ENCODE measurements around the gene TNFAIP8L2.
"Not testable (repeated sequence)": the region's sequence is repeated elsewhere in the genome, so short reads cannot be mapped to it uniquely, and the experiment has no call there.

Gene TNFAIP8L2

GRCh38 chr1:151146412-151147131, 9.9 kb upstream of the TNFAIP8L2 start, which contains the start of gene SEMA6C:
Gene SEMA6C (minus strand): TSS chr1:151146631. CDS start chr1:151142621, 4,010 bp downstream.
- DNase-seq = peak; percentile 93

GRCh38 chr1:151147132-151147503, 9.3 kb upstream of the TNFAIP8L2 start:
- DNase-seq = no peak

GRCh38 chr1:151147665-151148064, 8.8 kb upstream of the TNFAIP8L2 start:
- DNase-seq = no peak

- no peak for DNase-seq
Measured at GRCh38 chr1:151157067-151157531, 650 bp downstream of the TNFAIP8L2 start.

GRCh38 chr1:151158326-151158725, 1.9 kb downstream of the TNFAIP8L2 start:
- no peak for DNase-seq

GRCh38 chr1:151158751-151159251, 2.4 kb downstream of the TNFAIP8L2 start:
- no peak for DNase-seq

GRCh38 chr1:151159373-151159772, 2.9 kb downstream of the TNFAIP8L2 start:
- no peak for DNase-seq

- no peak for DNase-seq
Measured at GRCh38 chr1:151164732-151165280, 8.4 kb downstream of the TNFAIP8L2 start.

- peak; percentile 54 for DNase-seq
Measured at GRCh38 chr1:151165281-151165737, 8.9 kb downstream of the TNFAIP8L2 start.

GRCh38 chr1:151165738-151166504, 9.5 kb downstream of the TNFAIP8L2 start, which contains the start of the genes LYSMD1 and SCNM1:
Gene LYSMD1 (minus strand): TSS chr1:151165902. CDS start chr1:151165258, 644 bp downstream.
Gene SCNM1 (plus strand): TSS chr1:151166144. CDS start chr1:151166153, 9 bp downstream.
- DNase-seq = peak; percentile 100

GRCh38 chr1:151166505-151166956, 10.1 kb downstream of the TNFAIP8L2 start:
- DNase-seq = peak; percentile 70

- no peak for DNase-seq
Measured at GRCh38 chr1:151167116-151167515, 10.7 kb downstream of the TNFAIP8L2 start.

GRCh38 chr1:151171190-151171589, 14.7 kb downstream of the TNFAIP8L2 start:
- no peak for DNase-seq

- no peak for DNase-seq
Measured at GRCh38 chr1:151175041-151175741, 18.7 kb downstream of the TNFAIP8L2 start.

- peak; percentile 24 for DNase-seq
Measured at GRCh38 chr1:151175863-151176262, 19.4 kb downstream of the TNFAIP8L2 start, which contains the start of gene TMOD4. Gene TMOD4 (minus strand): TSS chr1:151175981. CDS start chr1:151174875, 1,106 bp downstream.

GRCh38 chr1:151176514-151177045, 20.1 kb downstream of the TNFAIP8L2 start:
- no peak for DNase-seq

- no peak for DNase-seq
Measured at GRCh38 chr1:151184211-151184610, 27.8 kb downstream of the TNFAIP8L2 start.

- DNase-seq = no peak
Measured at GRCh38 chr1:151187205-151187604, 30.8 kb downstream of the TNFAIP8L2 start.

GRCh38 chr1:151188667-151189066, 32.2 kb downstream of the TNFAIP8L2 start:
- DNase-seq = not testable (repeated sequence)

- peak; percentile 93 for DNase-seq
Measured at GRCh38 chr1:151189637-151190445, 33.4 kb downstream of the TNFAIP8L2 start, which contains the start of gene VPS72. Gene VPS72 (minus strand): TSS chr1:151190197. CDS start chr1:151190121, 76 bp downstream.

- DNase-seq = no peak
Measured at GRCh38 chr1:151192047-151192446, 35.6 kb downstream of the TNFAIP8L2 start.
